ENCODE measurements around the gene QPCTL. TPM values are rescaled to one million over a fixed set of nuclear protein-coding genes. Genes with fewer than 3 reads are reported as not detected.
"Not testable (repeated sequence)": the region's sequence is repeated elsewhere in the genome, so short reads cannot be mapped to it uniquely, and the experiment has no call there.

QPCTL gene
- total RNA-seq, 1 donor: 2.5 TPM

DNA sequence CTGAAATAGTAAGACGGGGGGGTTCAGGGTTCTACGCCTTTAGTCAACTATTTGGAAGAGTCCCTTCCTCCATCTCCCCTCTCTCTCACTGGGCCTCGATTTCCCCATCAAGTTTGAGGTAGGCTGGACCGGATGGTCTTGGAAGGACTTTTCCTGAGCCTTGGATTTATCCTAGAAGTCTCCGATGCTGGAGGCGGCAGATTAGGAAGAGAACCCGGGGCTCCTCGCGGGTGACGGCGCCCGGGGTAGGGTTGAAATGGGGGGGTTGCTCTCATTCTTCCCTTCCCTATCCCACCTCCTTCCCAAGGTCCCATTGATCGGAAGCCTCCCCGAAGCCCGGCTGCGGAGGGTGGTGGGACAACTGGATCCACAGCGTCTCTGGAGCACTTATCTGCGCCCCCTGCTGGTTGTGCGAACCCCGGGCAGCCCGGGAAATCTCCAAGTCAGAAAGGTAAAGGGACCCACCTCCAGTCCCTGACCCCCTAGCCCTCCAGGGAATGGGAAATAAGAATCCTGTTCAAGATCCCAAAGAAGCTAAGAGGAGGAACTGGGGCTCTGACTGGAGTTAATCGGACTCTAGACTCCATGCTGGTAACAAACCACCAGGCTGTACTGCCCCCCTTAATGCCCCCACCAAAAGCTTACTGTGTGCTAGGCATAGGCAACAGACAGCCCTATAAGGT is 781 bp downstream of the QPCTL start:
- Histone ChIP-seq H3K4me1 (ENCODE audit: insufficient read depth, low read length) (peaks cover 22% of the 10 kb centered on the region), H3K27me3 (ENCODE audit: insufficient read depth, low read length) (no peaks in the 10 kb centered on the region), H3K4me3 (ENCODE audit: low read length) (peak overlapping the region; percentile 67), H3K9me3 (ENCODE audit: low read depth, low read length) (no peaks in the 10 kb centered on the region)

DNA sequence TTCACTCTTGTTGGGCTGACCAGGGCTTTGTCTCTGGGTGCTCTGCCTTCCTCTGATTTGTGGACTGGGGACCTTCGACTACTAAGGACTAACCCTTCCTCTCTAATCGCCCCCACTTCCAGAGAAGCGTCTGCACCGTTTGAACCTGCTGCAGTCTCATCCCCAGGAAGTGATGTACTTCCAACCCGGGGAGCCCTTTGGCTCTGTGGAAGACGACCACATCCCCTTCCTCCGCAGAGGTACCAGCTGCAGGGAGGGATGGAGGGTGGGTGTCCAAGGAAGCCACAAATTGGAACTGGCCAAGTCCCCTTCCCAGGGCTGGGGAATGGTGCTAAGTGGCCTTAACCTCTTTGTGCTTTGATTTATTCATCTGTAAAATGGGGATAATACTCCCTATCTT is 9.2 kb downstream of the QPCTL start:
- no peaks in the 10 kb centered on the region for H3K4me1 ChIP-seq (ENCODE audit: insufficient read depth, low read length)
- H3K9me3 ChIP-seq (ENCODE audit: low read depth, low read length): no peaks in the 10 kb centered on the region
- H3K27me3 ChIP-seq (ENCODE audit: insufficient read depth, low read length): no peaks in the 10 kb centered on the region
- H3K4me3 ChIP-seq (ENCODE audit: low read length): no peak overlapping the region

DNA sequence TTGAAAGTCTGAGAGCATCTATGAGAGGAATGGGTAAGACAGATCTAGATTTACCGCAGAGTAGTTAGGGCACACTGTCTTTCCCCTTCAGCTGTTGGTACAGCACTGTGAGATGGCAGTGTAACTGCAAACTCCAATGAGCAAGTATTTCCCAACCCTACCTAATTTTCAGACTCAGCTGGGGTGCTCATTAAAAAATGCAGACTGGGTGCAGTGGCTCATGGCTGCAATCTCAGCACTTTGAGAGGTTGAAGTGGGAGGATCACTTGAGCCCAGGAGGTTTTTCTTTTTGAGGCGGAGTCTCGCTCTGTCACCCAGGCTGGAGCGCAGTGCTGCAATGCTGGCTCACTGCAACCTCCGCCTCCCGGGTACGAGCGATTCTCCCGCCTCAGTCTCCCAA is 12.6 kb downstream of the QPCTL start:
- Histone ChIP-seq H3K4me1 (ENCODE audit: insufficient read depth, low read length) (no peaks in the 10 kb centered on the region), H3K9me3 (ENCODE audit: low read depth, low read length) (no peaks in the 10 kb centered on the region), H3K27me3 (ENCODE audit: insufficient read depth, low read length) (no peaks in the 10 kb centered on the region), H3K4me3 (ENCODE audit: low read length) (no peak overlapping the region)

DNA sequence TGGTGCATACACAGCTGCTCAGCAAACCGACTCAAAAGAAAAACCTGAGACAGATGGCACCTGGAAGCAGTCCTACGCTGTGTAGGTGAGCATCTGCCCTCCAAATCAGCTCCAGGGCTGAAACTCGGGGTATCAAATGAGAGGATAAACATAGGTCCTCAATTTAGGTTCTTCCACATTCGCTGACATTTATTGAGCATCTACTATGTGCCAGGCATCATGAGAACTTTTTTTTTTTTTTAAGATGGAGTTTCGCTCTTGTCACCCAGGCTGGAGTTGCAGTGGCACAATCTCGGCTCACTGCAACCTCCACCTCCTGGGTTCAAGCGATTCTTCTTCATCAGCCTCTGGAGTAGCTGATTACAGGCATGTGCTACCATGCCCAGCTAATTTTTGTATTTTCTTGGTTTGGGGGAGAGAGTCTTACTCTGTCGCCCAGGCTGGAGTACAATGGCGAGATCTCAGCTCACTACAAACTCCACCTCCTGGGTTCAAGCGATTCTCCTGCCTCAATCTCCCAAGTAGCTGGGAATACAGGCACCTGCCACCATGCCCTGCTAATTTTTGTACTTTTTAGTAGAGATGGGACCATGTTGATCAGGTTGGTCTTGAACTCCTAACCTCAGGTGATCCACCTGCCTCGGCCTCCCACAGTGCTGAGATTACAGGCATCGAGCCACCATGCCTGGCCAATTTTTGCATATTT is 13.4 kb downstream of the QPCTL start:
- H3K4me1 ChIP-seq (ENCODE audit: insufficient read depth, low read length): no peaks in the 10 kb centered on the region

DNA sequence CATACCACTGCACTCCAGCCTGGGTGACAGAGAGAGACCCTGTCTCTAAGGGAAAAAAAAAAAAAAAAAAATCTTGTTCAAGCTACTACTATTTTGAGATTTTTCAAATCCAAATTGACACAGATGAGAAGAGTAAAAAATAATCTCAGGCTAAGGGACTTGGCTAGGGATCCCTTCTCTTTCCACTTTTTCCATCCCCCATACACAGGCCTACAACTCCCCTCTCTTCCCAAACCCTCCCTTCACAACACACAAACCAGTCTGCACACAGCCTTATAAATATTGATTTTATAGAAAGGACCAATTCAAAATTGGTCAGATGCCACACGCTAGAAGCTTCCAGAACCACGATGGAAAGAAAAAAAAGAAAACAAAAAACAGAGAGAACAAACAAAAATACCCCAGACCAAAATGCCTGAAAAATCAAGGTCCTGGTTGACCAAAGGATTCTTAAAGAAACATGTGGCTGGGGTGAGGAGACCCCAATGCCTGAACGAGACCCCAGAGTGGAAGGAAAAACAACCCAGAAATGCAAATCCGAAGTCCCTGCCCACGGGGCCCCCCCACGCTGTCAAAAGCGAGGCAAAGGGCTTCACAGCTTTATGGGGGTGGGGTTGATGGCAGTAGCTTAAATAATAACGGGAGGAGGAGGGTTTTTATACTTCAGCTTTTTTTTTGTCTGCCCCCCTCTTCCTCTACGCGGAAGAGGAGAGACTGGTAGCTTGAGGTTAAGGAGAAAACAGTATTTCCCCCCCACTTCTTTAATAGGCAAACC is 18.1 kb downstream of the QPCTL start:
- Histone ChIP-seq H3K9me3 (ENCODE audit: low read depth, low read length) (no peaks in the 10 kb centered on the region), H3K27me3 (ENCODE audit: insufficient read depth, low read length) (no peaks in the 10 kb centered on the region), H3K4me3 (ENCODE audit: low read length) (no peak overlapping the region), H3K4me1 (ENCODE audit: insufficient read depth, low read length) (no peaks in the 10 kb centered on the region)

More for the DNA sequence above, 13.4 kb downstream of the QPCTL start:
- no peaks in the 10 kb centered on the region for H3K9me3 ChIP-seq (ENCODE audit: low read depth, low read length)
- H3K27me3 ChIP-seq (ENCODE audit: insufficient read depth, low read length): no peaks in the 10 kb centered on the region
- H3K4me3 ChIP-seq (ENCODE audit: low read length): no peak overlapping the region

DNA sequence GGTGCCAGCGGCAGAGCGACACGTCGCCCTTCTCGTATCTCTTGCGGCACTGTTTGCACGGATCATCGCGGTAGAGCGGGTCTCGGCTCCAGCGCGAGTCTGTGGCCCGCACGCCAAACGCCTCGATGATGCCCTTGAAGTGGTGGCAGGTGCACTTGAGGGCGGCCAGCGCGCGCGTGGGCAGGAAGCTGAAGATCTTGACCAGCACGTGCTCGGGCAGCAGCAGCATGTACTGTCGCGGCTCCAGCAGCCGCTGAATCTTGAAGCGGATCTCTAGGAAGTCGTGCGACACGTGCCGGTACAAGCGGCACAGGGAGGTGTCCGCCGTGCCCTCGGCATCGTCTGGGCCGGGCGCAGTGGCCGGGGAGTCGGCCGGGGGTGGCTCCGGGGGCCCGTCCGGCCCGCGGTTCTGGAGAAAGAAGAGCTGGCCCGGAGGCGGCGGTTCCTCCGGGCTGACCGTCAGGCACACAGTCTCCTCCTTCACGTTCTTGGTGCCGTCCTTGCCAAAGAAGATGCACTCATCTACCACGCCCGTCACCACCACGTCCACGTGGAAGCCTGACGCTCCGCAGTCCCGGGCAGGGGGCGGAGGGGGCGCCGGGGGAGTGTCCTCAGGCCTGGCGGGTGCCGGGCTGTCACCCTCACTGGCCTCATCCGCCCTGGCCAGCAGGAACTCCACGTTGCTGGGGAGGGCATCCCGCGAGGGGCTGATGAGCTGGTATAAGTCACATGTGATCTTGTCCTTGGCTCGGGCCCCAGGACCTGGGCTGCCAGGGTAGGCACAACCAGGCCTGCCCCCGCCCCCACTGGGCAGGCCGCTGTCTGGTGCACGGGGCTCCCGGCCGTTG is 19.6 kb downstream of the QPCTL start:
- Histone ChIP-seq H3K27me3 (ENCODE audit: insufficient read depth, low read length) (no peaks in the 10 kb centered on the region), H3K4me1 (ENCODE audit: insufficient read depth, low read length) (peaks cover 12% of the 10 kb centered on the region), H3K4me3 (ENCODE audit: low read length) (no peak overlapping the region), H3K9me3 (ENCODE audit: low read depth, low read length) (no peaks in the 10 kb centered on the region)

DNA sequence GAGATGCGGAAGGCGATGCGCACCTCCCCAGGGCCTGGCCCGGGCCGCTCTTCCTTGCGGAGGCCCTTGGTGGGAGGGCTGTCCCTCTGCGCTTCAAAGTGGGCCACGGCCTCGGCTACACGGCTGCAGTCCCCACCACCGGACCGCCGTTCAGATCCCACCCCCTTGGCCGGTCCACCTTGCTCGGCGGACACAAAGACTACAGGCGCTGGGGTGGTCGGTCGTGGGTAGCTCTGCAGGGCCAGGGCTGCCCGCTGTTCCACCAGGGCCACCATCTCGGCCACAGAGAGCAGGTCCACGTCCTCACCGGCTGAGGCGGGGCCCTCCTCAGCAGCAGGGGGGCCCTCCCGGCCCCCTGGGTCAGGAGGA is 20.2 kb downstream of the QPCTL start:
- no peaks in the 10 kb centered on the region for H3K9me3 ChIP-seq (ENCODE audit: low read depth, low read length)
- no peak overlapping the region for H3K4me3 ChIP-seq (ENCODE audit: low read length)
- peaks cover 13% of the 10 kb centered on the region for H3K4me1 ChIP-seq (ENCODE audit: insufficient read depth, low read length)
- no peaks in the 10 kb centered on the region for H3K27me3 ChIP-seq (ENCODE audit: insufficient read depth, low read length)

DNA sequence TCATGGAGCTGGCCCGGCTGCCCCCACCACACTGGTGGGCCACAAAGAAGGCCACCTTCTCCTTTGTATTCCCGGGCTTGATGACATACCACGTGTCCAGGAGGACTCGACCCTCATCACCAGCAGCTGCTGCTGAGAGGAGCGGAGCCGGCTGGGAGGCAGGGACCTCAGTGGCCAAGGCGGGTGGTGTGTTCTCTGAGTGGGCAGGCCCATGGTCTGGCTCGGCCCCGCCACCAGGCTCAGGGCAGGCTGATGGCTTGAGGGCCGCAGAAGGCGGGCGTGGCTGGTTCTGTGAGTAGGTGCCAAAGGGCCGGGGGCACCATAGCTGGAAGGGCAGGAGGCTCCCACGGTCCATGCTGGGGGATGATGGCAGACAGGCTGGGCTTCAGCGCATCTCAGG is 20.7 kb downstream of the QPCTL start:
- peaks cover 17% of the 10 kb centered on the region for H3K4me1 ChIP-seq (ENCODE audit: insufficient read depth, low read length)
- no peaks in the 10 kb centered on the region for H3K9me3 ChIP-seq (ENCODE audit: low read depth, low read length)
- no peaks in the 10 kb centered on the region for H3K27me3 ChIP-seq (ENCODE audit: insufficient read depth, low read length)
- H3K4me3 ChIP-seq (ENCODE audit: low read length): no peak overlapping the region

DNA sequence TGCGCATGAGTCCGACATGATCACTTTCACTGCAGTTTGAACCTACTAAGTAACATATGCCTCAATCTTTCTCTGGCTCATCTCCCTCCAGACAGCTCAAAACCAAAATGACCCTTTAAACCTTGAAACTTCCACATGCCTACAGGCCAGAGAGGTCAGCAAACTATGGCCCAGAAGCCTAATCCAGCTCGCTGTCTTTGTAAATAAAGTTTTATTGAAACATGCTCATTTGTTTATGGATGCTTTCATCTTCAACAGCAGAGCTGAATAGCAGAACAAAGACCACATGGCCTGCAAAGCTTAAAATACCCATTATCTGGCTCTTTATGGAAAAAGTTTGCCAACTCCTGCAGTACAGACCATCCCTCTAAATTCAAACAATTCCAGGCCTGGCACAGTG is 22.7 kb downstream of the QPCTL start:
- no peaks in the 10 kb centered on the region for H3K9me3 ChIP-seq (ENCODE audit: low read depth, low read length)
- H3K27me3 ChIP-seq (ENCODE audit: insufficient read depth, low read length): no peaks in the 10 kb centered on the region
- H3K4me3 ChIP-seq (ENCODE audit: low read length): no peak overlapping the region
- peaks cover 22% of the 10 kb centered on the region for H3K4me1 ChIP-seq (ENCODE audit: insufficient read depth, low read length)

DNA sequence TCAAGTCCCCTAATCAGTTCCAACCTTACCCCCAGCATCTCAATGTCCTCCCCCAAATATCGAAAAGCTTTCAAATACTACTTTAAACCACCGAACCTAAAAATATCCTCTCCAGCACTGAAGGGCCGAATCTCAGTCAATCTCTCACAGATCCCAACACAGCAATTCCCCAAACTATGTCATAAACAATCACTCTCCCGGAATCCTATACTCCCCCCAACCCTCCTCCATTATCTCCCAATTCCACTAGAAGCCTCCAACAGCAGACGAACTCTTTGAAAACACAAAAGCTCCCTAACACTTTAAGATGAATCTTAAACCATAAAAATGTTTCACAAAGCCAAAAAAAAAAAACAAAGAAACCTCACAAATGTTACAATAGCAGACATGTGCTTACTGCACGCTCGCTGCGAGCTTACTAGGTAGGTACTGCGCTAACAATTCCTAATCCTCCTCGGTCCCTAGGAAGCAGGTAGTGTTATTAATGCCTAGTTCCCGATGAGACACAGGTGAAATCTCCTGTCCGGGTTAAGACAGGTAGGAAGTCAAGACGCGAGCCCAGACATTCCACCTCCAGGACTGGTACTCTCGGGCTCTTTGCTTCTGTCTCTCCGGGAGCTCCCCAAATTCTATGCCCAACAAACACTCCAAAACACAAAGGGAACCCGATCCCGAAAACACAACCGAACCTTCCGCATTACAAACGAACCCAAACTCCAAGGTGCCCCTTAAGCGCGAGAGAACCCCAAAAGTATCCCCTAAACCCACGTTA is 24.1 kb downstream of the QPCTL start:
- H3K4me3 ChIP-seq (ENCODE audit: low read length): peak overlapping the region; percentile 84
- H3K9me3 ChIP-seq (ENCODE audit: low read depth, low read length): no peaks in the 10 kb centered on the region
- no peaks in the 10 kb centered on the region for H3K27me3 ChIP-seq (ENCODE audit: insufficient read depth, low read length)
- H3K4me1 ChIP-seq (ENCODE audit: insufficient read depth, low read length): peaks cover 24% of the 10 kb centered on the region

DNA sequence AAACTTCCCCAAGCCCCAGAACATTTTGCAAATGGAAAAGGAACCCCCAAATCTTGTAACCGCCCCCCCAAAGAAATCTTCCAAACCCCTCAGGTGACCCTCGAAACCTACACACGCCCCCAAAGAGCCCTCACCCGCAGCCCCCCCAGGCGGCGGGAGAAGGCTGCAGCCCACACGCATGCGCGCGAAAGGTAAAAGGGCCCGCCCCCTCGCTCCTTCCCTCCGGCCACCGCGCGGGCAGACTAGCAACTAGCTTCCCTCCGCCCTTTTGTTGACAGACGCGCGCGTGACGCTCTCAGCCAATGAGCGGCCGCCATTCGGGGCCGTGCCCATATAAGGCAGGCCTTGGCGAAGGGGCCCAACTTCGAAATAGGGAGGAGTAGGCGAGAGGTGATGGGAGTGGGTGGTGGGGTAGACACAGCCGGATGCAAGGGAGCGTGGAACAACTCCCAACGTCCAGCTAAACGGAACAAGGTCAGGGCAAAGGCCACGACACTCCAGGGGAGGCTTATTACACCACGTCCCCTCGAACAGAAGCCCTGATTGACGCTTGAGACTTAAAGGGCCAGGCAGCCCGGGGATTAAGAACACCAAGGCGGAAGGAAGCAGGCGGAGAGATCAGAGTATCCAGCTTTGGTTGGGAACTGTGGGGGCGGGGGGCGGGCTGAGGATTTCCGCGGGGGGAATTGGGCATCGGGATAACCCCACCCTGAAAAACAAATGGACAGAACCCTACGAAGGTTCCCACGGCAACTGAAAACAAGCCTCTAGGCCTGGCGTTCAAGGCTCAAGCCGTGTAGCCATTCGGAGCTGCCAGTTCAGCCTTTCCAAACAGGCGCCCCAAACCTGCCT is 24.9 kb downstream of the QPCTL start:
- peaks cover 24% of the 10 kb centered on the region for H3K4me1 ChIP-seq (ENCODE audit: insufficient read depth, low read length)
- peak overlapping the region; percentile 84 for H3K4me3 ChIP-seq (ENCODE audit: low read length)
- no peaks in the 10 kb centered on the region for H3K9me3 ChIP-seq (ENCODE audit: low read depth, low read length)
- H3K27me3 ChIP-seq (ENCODE audit: insufficient read depth, low read length): no peaks in the 10 kb centered on the region

DNA sequence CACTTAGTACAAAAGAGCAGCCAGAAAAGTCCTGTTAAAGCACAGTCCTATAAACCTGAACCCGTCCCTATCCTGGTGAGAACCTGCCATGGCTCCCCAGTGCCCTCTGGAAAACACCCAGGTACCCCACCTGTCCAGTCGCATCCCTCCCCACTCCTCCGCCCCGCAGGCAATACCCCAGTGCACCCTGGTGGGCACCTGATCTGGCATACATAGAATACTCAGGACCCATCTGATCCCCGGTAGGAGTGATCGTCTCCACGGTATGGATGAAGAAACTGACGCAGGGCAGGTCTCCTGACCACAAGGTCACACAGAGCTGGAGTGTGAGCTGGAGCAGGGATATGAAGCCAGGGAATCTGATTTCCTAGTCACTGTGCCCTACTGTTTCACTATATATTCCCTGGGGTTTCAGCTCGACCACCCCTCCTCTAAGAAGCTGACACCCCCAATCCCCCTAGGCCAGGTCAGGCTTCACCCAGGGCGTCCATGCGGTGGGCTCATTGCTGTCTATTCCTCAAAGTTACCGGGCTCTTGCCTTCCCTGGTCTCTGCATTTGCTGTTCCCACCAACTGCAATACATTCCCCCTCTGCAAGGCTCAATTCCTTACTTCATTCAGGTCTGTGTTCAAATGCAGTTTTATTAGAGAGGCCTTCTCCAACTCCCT is 25.7 kb downstream of the QPCTL start:
- Histone ChIP-seq H3K4me3 (ENCODE audit: low read length) (peak overlapping the region; percentile 84), H3K4me1 (ENCODE audit: insufficient read depth, low read length) (peaks cover 24% of the 10 kb centered on the region), H3K9me3 (ENCODE audit: low read depth, low read length) (no peaks in the 10 kb centered on the region), H3K27me3 (ENCODE audit: insufficient read depth, low read length) (no peaks in the 10 kb centered on the region)

DNA sequence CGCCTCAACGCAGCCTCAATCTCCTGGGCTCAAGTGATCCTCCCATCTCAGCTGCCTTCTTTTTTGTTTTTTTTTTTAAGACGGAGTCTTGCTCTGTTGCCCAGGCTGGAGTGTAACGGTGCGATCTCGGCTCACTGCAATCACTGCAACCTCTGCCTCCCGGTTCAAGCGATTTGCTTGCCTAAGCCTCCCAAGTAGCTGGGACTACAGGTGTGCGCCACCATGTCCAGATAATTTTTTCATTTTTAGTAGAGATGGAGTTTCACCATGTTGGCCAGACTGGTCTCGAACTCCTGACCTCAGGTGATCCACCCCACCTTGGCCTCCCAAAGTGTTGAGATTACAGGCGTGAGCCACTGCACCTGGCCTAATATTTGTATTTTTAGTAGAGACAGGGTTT is 27.6 kb downstream of the QPCTL start:
- H3K27me3 ChIP-seq (ENCODE audit: insufficient read depth, low read length); H3K4me3 ChIP-seq (ENCODE audit: low read length); H3K9me3 ChIP-seq (ENCODE audit: low read depth, low read length): not testable (repeated sequence)
- H3K4me1 ChIP-seq (ENCODE audit: insufficient read depth, low read length): peaks cover 24% of the 10 kb centered on the region
